Hepatocyte (in vitro differentiated cells): ENCODE results near the gene HIGD1C. TPM values are rescaled to one million over a fixed set of nuclear protein-coding genes. Genes with fewer than 3 reads are reported as not detected.

ENCODE experiments used
- DNase-seq: peaks from one replicate; pipeline ENCODE4 v3.0.0-alpha.2; 2016; ENCODE audit warnings: low spot score
- H2AFZ ChIP-seq: fragments of 200-600 bp; sonication (generic); 2 replicates; pipeline ENCODE4 v1.6.0; 2016; ENCODE audit warnings: antibody characterized with exemption, mild to moderate bottlenecking
- H3K27ac ChIP-seq: fragments of 200-600 bp; sonication (generic); 2 replicates; pipeline ENCODE4 v1.5.1; 2016; ENCODE audit warnings: mild to moderate bottlenecking
- H3K27me3 ChIP-seq: fragments of 200-600 bp; sonication (generic); 2 replicates; pipeline ENCODE4 v1.6.1; 2016
- H3K36me3 ChIP-seq: fragments of 200-600 bp; sonication (generic); replicated peaks from 2 replicates; pipeline ENCODE4 v1.5.1; 2016; ENCODE audit warnings: low read depth; ENCODE audit not compliant: insufficient read depth
- H3K4me1 ChIP-seq: fragments of 200-600 bp; sonication (generic); 2 replicates; pipeline ENCODE4 v1.5.1; 2016; ENCODE audit warnings: mild to moderate bottlenecking, moderate library complexity; ENCODE audit not compliant: insufficient read depth
- H3K4me2 ChIP-seq: fragments of 200-600 bp; sonication (generic); 2 replicates; pipeline ENCODE4 v1.6.0; 2016
- H3K4me3 ChIP-seq: fragments of 200-600 bp; sonication (generic); 2 replicates; pipeline ENCODE4 v1.5.1; 2016; ENCODE audit warnings: mild to moderate bottlenecking
- H3K79me2 ChIP-seq: fragments of 200-600 bp; sonication (generic); 2 replicates; pipeline ENCODE4 v1.6.0; 2017; ENCODE audit warnings: mild to moderate bottlenecking
- H3K9me2 ChIP-seq: fragments of 200-600 bp; sonication (generic); replicated peaks from 2 replicates; pipeline ENCODE4 v1.6.0; 2017; ENCODE audit warnings: mild to moderate bottlenecking; ENCODE audit not compliant: insufficient read depth
- H3K9me3 ChIP-seq: fragments of 200-600 bp; sonication (generic); 2 replicates; pipeline ENCODE4 v1.5.1; 2016; ENCODE audit warnings: low read depth, mild to moderate bottlenecking
- H4K20me1 ChIP-seq: fragments of 200-600 bp; sonication (generic); 2 replicates; pipeline ENCODE4 v1.6.0; 2016; ENCODE audit warnings: mild to moderate bottlenecking; ENCODE audit not compliant: insufficient read depth, poor library complexity, severe bottlenecking
- CTCF ChIP-seq: fragments of 200-600 bp; sonication (generic); IDR thresholded peaks from 2 replicates; pipeline ENCODE4 v1.5.1; 2016; ENCODE audit warnings: antibody characterized with exemption, mild to moderate bottlenecking; ENCODE audit not compliant: poor library complexity
- EZH2 ChIP-seq: fragments of 200-600 bp; sonication (generic); IDR thresholded peaks from 2 replicates; pipeline ENCODE4 v1.6.1; 2016; ENCODE audit warnings: antibody characterized with exemption, mild to moderate bottlenecking, borderline replicate concordance
- EZH2phosphoT487 ChIP-seq: fragments of 200-600 bp; sonication (generic); IDR thresholded peaks from one replicate; pipeline ENCODE4 v1.6.1; 2018; ENCODE audit warnings: antibody characterized with exemption, mild to moderate bottlenecking, low read depth, moderate library complexity; ENCODE audit not compliant: unreplicated experiment, severe bottlenecking
- WGBS: methylation state at CpG from one replicate; pipeline ENCODE4 v1.1.6; 2016; ENCODE audit warnings: low lambda C conversion rate; ENCODE audit errors: missing lambda C conversion rate; 5-methylcytosine and 5-hydroxymethylcytosine counted together
- polyA plus RNA-seq: library from polyadenylated mRNA; unstranded; fragments of >200 nt; fragmentation: Nextera tagmentation; extraction: Ambion mirVana; gene quantifications from 2 replicates; pipeline ENCODE4 v1.2.1, GENCODE V29; 2016
- total RNA-seq: library from RNA; depleted of rRNA; stranded (reverse); fragments of >200 nt; gene quantifications from 2 replicates; pipeline ENCODE4 v1.2.3, GENCODE V29; 2014

The HIGD1C gene
- total and polyA plus RNA-seq, 2 experiments from 2014 or later = not detected

- 59% methylated on average over 3 of the region's 3 CpGs for WGBS
- Histone ChIP-seq H3K4me2 (peak overlapping the region; percentile 54), H3K9me2 (no peaks in the 10 kb centered on the region), H3K79me2 (peaks cover 4% of the 10 kb centered on the region), H3K9me3 (no peaks in the 10 kb centered on the region), H3K27me3 (no peaks in the 10 kb centered on the region), H3K4me1 (peaks cover 49% of the 10 kb centered on the region), H3K4me3 (no peak overlapping the region), H3K27ac (peak overlapping the region; percentile 94), H2AFZ (no peak overlapping the region), H4K20me1 (no peaks in the 10 kb centered on the region), H3K36me3 (no peaks in the 10 kb centered on the region)
- TF ChIP-seq CTCF (no peak), EZH2 (no peak), EZH2phosphoT487 (no peak)
- no peak for DNase-seq
These were observed 17.9 kb upstream of the HIGD1C start for GRCh38 chr12:50934371-50934851.

- peak overlapping the region; percentile 94 for H3K27ac ChIP-seq
- H3K4me1 ChIP-seq = peaks cover 49% of the 10 kb centered on the region
- DNase-seq = no peak
These were observed 17.1 kb upstream of the HIGD1C start for GRCh38 chr12:50934981-50935807.

GRCh38 chr12:50936821-50937530 lies 15.4 kb upstream of the HIGD1C start:
- H2AFZ ChIP-seq = no peak overlapping the region
- H4K20me1 ChIP-seq = no peaks in the 10 kb centered on the region
- WGBS = 86% methylated on average over 9 of the region's 9 CpGs
- H3K9me3 ChIP-seq = no peaks in the 10 kb centered on the region
- no peak overlapping the region for H3K4me3 ChIP-seq
- peaks cover 44% of the 10 kb centered on the region for H3K4me1 ChIP-seq
- no peaks in the 10 kb centered on the region for H3K79me2 ChIP-seq
- no peaks in the 10 kb centered on the region for H3K27me3 ChIP-seq
- H3K4me2 ChIP-seq = no peak overlapping the region
- TF ChIP-seq EZH2 (no peak), CTCF (no peak)
- H3K27ac ChIP-seq = peak overlapping the region; percentile 94
- H3K36me3 ChIP-seq = no peaks in the 10 kb centered on the region
- DNase-seq = no peak
- H3K9me2 ChIP-seq = no peaks in the 10 kb centered on the region

More at GRCh38 chr12:50934981-50935807, 17.1 kb upstream of the HIGD1C start:
- TF ChIP-seq EZH2 (no peak), CTCF (no peak), EZH2phosphoT487 (no peak)
- no peaks in the 10 kb centered on the region for H4K20me1 ChIP-seq
- H2AFZ ChIP-seq = no peak overlapping the region
- no peaks in the 10 kb centered on the region for H3K27me3 ChIP-seq
- H3K4me2 ChIP-seq = peak overlapping the region; percentile 54
- H3K9me2 ChIP-seq = no peaks in the 10 kb centered on the region
- H3K79me2 ChIP-seq = peaks cover 2% of the 10 kb centered on the region
- H3K4me3 ChIP-seq = no peak overlapping the region
- no peaks in the 10 kb centered on the region for H3K9me3 ChIP-seq
- no peaks in the 10 kb centered on the region for H3K36me3 ChIP-seq
- WGBS = 36% methylated on average over 6 of the region's 6 CpGs
